ENCODE data around the gene HIVEP3.

GRCh38 chr1:41524676-41525675 is 393.7 kb downstream of the HIVEP3 start:
- TF ChIP-seq, protein P1, sequence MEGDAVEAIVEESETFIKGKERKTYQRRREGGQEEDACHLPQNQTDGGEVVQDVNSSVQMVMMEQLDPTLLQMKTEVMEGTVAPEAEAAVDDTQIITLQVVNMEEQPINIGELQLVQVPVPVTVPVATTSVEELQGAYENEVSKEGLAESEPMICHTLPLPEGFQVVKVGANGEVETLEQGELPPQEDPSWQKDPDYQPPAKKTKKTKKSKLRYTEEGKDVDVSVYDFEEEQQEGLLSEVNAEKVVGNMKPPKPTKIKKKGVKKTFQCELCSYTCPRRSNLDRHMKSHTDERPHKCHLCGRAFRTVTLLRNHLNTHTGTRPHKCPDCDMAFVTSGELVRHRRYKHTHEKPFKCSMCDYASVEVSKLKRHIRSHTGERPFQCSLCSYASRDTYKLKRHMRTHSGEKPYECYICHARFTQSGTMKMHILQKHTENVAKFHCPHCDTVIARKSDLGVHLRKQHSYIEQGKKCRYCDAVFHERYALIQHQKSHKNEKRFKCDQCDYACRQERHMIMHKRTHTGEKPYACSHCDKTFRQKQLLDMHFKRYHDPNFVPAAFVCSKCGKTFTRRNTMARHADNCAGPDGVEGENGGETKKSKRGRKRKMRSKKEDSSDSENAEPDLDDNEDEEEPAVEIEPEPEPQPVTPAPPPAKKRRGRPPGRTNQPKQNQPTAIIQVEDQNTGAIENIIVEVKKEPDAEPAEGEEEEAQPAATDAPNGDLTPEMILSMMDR (IDR thresholded peaks at IDR 0.05), result no peak
- TF ChIP-seq POLR2A (IDR thresholded peaks at IDR 0.05), result no peak

Measured in body of pancreas (tissue), 4 donors.